ENCODE measurements around the gene BCL7C. TPM values are rescaled to one million over a fixed set of nuclear protein-coding genes. Genes with fewer than 3 reads are reported as not detected.
A peak's percentile ranks its signal among the peaks of the same experiment; 100 is the strongest.
"Not testable (repeated sequence)": the region's sequence is repeated elsewhere in the genome, so short reads cannot be mapped to it uniquely, and the experiment has no call there.

BCL7C gene
- total RNA-seq, 1 experiment from 2014 or later: 28.3 TPM

DNA sequence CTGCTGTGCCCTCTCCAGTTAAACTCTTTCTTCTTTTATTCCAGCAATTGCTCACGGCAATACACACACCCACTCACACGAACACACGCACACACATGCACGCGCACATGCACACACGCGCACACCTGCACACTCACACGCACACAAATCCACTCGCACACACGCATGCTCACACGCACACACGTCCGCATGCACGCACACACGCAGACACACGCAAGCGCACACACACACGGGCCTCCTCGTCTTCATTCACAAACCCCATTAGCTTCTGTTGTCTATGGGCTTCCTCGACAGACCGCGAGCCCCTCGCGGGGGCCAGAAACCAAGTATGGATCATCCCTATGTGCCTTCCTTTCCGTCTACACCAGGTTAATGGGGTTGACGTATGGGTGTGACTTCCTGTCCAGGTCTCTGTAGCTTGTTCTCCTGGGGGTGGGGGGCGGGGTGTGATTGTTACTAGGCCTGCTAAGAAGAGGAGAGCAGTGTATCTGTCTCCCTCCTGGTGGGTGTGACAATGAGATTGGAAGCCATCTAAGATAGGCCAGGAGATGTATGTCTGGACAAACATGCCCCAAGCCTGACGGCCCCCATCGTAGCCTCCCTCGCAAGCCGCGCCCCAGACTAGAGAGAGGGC lies 1.9 kb upstream of the BCL7C start:
- DNase-seq (ENCODE audit: low spot score): no peak

DNA sequence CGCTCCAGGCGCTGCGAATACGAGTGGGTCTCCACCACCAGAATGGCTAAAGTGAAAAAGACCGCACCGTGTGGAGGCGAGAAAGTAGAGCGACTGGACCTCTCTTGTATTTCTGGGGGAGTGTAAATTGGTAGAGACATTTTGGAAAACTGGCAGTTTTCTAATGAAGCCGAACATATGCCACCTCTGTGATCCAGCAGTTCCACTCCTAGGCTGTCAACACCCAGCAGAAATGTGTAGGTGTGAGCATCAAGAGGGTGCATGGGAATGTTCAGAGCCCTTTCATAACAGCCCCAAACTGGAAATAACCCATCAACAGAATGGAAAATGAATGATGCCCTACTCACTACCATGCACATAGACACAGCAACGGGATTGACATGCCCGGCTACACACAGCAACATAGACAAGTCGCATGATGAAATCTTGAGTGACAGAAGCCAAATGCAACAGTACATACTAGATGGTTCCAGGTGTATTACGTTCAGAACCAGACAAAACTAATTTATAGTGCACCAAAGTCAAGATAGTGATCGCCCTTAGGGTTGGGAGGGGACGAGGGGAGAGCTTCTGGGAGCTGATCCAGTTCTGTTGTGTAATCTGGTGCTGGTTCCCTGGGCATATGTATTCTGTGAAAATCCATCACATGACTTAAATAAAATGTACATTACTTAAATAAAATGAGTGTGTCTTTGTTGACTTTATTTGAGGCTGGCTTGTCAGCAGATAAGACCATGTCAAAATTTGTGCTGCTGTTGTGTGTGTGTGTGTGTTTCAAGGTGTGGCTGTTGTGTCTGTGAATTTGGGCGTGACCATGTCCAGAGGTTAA lies 877 bp upstream of the BCL7C start:
- no peak for DNase-seq (ENCODE audit: low spot score)

DNA sequence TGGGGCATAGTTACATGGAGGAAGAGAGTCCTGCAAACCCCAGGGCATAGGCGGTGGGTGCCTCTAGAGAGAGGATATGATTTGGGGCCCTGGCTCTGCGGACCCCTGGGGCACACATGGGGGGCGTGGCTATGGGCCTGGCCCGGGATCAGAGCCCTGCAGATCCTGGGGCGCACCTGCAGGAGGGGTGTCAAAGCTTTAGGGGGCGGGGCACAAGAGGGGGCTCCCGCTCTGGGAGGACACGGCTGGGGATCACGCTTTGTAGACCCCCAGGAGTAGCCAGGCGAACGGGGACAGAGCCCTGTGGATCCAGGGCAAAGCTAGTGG lies 497 bp downstream of the BCL7C start:
- DNase-seq (ENCODE audit: low spot score): no peak

DNA sequence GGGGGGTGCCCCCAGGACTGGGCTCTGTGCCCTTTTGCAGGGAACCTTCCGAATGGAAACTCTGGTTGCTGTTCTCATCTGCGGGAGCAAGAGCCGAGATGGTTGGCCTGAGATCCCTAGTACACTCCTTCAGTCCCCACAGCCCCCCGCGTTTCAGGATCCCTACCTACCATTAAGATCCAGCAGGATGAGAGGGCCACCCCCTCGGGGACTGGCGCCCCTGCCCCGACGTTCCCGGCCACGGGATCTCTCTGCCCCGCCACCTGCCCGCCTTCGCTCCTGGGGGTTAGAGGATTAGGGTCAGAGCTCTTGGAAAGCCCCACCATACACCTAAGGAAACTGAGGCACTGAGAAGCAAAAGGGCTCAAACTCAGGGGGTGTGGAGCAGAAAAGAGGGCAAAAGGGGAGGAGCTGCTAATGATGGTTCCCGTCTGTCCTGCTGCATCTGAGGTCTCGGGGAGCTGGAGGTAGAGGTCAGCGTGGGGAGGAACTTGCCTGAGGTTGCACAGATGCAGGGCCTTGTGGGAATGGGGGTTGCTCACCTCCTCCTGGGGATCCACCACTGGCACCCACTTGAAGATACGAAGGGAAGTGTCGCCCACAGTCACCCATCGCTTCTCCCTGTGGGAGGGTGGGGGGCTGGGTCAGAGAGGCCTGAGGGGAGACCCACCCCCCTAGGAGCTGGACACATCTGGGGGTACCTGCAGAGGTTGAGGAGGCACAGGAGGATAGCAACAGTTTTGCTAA lies 1.0 kb downstream of the BCL7C start:
- DNase-seq (ENCODE audit: low spot score): no peak

DNA sequence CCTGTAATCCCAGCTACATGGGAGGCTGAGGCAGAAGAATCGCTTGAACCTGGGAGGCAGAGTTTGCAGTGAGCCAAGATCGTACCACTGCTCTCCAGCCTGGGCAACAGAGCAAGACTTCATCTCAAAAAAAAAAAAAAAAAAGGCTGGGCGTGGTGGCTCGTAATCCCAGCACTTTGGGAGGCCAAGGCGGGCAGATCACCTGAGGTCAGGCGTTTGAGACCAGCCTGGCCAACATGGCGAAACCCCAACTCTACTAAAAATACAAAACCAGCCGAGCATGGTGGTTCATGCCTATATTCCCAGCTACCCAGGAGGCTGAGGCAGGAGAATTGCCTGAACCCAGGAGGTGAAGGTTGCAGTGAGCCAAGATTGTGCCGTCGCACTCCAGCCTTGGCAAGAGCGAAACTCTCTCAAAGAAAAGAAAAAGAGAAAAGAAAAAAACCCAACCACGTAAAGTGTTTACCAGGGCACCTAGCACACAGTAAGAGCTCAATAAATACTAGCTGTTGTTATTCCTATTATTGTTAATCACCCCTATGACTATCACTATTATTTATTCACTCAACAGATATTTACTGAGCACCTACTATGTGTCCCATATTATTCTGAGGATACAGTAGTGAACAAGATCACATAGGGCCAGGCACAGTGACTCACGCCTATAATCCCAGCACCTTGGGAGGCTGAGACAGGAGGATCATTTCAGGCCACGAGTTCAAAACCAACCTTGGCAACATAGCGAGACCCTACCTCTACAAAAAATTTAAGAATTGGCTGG lies 2.6 kb downstream of the BCL7C start:
- DNase-seq (ENCODE audit: low spot score): not testable (repeated sequence)

DNA sequence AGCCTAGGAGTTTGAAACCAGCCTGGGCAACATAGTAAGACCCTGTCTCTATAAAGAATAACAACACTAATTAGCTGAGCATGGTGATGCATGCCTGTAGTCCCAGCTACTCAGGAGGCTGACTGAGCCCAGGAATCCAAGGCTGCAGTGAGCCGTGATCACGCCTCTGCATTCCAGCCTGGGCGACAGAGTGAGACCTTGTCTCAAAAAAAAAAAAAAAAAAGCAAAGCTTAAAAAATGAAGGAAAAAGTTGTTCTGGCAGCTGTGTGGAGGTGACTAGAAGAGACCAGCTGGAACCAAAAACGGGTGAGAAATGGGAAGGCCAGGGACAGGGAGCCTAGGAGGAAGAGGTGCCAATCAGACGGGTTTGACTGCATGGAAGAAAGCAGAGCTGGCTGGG lies 4.2 kb downstream of the BCL7C start:
- no peak for DNase-seq (ENCODE audit: low spot score)

DNA sequence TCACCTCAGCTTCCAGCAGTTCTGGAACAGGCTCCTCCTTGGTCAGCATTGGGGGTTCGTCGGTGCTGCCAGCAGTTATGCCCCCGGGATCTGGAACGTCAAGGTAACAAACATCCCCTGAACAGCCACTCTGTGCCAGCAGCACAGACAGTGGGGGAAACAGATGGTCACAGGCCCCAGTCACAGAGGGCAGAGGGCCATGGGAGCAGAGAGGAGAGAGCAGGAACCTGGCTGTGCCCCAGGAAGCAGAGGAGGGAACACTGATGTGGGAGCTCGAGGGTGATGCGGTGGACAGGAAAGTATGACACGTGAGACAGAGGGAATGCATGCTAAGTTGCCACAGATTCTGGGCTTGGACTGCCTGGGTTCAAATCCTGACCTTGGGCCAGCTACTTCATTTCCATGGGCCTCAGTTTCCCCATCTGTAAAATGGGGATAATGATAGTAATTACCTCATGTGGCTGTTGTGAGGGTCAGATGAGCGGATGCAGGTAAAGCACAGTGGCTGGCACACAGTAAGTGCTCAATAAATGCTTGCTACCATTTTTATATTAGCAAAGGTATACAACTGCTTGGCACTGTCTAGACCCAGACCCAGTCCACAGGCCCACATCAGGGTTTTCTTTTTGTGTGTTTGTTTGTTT lies 4.9 kb downstream of the BCL7C start:
- no peak for DNase-seq (ENCODE audit: low spot score)

DNA sequence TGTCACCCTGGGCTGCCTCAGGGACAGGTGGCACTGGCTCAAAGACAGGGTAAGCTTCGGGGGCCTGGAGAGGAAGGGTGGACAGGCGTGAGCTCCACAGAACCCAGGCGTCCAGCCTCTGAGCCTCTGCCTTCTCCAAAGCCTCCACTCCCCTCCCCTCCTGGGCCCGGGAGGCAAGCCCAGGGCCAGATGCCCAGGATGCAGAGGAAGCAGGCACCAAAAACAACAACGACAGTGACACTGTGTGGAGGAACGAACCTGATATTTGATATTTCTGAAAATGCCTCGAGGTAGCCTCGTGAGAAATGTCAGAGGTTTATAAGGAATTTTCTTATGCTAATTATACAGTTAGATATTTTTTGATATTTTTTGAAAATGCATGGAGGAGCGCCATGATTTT lies 6.0 kb downstream of the BCL7C start:
- no peak for DNase-seq (ENCODE audit: low spot score)

DNA sequence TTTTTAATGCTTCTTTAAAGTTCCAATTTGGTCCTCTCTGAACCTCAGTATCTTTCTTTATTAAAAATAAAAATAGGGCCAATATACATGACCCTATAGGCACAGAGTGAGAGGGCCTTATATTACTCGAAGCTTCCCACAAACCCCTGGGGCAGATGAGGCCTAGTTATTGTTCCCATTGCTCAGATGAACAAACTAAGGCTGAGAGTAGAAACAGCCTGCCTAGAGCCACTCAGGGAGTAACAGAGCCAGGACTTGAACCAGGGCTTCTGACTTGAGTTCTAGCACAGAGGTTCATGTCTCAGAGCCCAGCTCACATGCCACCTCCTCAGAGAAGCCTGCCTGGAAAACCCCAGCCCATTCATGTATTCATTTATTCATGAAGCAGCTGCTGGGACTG lies 7.7 kb downstream of the BCL7C start:
- DNase-seq (ENCODE audit: low spot score): no peak

DNA sequence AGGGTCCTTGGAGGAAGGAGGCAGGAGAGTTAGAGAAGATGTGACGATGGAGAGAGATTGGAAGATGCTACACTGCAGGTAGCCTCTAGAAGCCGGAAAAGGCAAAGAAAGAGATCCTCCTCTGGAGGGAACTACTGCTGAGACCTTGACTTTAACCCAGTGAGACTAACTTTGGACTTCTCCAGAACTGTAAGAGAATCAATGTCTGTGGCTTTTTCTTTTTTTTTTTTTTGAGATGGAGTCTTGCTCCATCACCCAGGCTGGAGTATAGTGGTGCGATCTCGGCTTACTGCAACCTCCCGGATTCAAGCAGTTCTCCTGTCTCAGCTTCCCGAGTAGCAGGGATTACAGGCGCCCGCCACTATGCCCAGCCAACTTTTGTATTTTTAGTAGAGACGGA lies 8.7 kb downstream of the BCL7C start:
- DNase-seq (ENCODE audit: low spot score): no peak

DNA sequence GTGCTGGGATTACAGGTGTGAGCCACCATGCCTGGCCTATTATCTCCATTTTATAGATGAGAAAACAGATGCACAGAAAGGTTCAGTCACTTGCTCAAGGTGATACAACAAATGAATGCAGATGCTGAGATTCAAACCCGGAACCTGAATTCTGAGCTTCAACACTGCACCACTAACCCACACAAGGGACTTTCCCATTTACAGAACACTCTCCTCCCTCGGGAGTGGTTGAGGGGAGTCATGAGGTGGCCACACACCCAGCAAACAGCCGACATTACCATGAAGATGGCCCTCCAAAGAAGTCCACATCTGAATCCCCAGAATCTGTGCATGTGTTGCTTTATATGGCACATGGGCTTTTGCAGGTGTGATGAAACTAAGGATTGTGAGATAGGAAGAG lies 9.1 kb downstream of the BCL7C start:
- no peak for DNase-seq (ENCODE audit: low spot score)

DNA sequence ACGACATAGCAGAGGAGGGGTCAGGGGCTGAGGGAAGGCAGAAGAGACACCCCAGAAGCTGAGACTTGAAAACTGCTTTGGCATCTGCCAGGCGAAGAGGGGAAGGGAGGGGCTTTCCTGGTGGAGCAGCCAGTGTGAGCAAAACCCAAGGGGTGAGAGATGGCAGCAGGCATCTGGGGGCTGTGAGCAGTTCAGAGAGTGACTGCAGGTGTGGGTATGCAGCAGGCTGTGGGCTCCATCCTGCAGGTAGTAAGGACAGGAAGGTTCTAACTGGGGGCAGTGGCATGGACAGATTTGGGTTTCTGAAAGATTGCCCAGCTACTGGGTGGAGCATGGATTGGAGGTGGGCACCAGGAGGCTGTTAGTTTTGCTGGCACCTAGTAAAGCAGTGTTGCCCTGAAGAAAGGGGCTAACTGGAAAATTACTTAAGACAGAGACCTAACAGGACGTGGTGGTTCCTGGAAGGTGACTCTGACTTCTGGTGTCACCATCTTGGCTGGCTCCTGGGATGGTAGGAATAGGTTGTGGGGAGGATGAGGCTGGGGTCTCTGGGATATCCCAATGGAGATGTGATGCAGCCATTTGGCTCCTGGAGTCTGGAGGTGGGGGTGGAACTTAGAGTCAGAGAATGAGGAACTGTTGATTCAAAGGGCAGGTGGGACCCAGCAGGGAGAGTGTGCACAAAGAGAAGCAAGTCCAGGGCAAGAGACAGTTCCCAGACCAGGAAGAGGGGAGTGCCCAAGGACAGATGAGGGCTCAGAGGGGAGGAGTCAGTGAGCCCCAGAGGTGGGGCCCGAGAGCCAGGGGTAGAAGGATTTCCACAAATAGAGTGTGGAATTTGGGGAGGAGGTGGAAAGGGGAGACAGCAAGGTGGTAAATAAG lies 11.2 kb downstream of the BCL7C start:
- DNase-seq (ENCODE audit: low spot score): no peak

DNA sequence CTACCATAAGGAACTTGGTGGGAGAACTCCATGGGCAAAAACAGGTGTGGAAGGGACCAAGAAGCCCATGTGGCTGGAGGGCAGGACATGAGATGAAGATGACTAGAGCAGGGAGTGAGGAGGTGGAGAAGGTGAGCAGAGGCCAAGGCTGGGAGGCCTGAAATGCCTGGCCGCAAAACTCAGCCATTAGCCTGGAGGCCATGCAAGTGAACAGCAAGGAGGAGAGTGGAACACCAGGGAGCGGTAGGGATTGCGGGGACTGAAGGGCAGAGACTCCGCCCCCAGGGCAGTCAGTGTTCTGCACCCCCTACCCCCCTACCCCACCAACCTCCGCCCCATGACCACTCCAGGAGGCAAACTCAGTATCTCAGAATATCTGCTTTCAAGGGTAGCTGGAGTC lies 17.0 kb downstream of the BCL7C start:
- no peak for DNase-seq (ENCODE audit: low spot score)

DNA sequence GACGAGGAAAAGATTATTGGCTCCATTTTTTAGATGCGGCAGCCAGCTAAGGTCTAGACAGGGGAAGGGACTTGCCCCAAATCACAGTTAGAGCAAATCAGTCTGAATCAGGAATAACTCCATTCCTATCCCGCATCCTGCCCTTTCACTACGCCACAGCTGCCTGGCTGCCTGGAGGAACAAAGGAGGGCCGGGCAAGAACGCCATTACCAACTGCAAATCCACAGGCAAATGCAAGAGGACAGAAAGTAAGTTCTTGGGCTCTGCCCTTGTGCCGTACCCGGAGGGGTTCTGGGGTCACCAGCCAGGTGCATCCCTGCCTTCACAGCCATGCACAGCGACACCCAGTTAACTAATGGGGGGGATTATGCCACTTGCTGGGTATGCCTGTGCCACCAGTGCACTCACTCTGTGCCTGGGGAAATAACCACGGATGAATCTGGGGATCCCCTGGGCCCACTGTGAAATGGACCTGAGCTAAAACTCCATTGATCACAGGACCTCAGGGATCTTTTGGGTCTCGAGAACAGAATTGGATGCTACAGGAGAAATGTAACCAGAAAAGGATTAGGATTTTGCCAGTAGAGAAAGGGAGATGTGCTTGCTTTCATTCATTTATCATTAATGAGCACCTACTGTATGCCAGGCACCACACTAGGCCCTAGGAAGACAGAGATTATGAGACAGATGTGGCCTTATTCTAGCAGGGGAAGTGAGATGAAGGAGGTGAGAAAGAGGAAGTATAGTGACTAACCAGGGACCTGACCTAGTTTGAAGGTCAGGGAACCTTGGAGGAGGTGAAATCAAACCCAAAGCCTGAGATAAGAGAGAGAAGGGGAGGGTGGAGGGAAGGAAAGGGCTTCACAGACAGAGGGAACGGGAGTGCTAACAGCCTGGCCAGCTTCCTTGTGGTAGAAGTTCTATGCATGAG lies 17.7 kb downstream of the BCL7C start:
- peak; percentile 16 for DNase-seq (ENCODE audit: low spot score)

DNA sequence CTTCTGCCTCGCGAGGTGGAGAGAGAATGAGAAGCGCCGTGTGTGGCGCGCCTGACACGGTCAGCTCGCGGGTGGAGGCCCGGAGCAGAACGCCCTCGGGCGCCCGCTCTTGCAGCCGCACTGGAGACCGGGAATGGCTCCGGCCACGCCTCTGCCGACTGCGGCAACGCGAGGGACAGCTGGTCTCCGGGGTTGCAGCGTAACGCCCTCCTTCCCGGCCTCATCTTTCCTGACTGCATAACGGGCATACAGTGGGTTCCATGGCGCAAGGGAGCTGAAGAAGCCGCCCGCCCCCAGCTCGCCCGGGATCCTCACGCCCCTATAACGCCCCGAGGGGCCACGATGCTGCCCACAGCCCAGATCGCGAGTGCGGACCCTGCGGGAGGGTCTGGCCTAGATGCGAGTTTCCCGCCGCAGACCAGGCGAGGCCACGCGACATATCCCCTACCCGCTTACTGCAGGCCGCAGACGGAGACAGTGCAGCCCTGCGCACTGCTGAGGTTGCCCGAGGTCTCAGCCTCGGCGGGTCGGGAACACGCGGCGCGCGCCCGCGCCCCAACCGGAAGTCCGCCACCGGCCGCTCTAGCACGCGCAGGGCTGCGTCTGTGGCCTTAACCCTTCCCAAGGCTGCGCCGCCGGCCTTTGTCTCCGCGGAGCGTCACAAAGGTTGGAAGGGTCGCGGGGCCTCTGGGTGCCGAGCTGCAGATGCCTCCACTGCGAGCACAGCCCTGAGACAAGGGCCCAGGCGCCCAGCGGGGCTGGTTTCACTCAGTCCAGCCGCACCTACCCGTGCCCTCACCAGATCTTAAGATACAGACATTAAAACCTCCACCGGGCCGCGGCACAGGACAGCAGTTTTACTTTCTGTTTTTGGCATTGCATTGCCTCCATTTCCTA lies 18.8 kb downstream of the BCL7C start:
- peak; percentile 93 for DNase-seq (ENCODE audit: low spot score)

DNA sequence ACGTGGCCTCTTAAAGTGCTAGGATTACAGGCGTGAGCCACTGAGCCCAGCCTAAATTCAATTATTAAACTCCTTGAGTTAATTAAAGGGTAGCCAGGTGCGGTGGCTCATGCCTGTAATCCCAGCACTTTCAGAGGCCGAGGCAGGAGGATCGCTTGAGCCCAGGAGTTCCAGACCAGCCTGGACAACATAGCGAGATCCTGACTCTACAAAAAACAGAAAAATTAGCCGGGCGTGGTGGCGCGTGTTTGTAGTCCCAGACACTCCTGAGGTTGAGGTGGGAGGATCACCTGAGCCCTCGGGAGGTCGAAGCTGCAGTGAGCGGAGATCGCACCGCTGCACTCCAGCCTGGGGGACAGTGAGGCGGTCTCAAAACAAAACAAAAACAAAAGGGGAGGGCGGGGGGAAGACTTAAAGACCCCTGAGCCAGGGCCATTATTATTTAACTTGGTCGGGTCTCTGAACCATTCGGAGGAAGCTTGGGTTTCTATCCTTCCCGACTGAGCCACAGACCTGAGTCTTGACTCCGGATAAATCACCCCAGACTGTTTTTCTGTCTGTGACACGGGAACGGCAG lies 19.5 kb downstream of the BCL7C start:
- DNase-seq (ENCODE audit: low spot score): no peak

DNA sequence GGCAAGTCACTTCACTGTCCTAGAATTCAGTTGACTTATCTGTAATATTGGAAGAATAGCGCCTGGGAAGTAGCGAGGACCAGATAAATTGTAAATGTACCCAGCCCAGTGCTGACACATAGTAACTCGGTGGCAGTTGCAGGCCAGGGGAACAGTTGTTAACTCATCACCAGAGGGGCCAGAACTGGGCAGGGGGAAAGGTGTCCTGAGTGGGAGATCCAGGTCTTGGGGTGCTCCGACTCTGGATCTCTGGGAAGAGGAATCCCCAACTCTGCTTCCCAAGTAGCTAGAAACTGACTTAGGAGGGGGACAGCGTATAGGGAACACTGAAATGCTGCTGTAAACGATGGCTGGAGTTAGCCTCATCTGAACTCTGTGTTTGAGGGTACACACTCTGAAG lies 23.0 kb downstream of the BCL7C start:
- no peak for DNase-seq (ENCODE audit: low spot score)

DNA sequence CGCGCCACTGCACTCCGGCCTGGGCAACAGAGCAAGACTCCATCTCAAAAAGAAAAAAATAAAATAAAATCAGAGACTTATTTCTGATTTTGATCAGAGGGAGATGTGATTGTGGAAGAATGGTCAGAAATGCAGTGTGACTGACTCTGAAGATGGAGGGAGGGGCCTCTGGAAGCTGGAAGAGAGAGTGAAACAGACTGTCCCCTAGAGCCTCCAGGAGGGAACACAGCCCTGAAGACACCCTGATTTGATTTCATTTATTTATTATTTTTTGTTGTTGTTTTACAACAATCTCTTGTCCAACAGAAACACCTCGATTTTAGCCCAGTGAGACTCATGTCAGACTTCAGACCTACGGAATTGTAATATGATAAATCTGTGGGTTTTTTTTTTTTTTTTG lies 26.1 kb downstream of the BCL7C start:
- peak; percentile 23 for DNase-seq (ENCODE audit: low spot score)
